GM19463 (cell line): ENCODE measurements around the gene ELF5.
A peak's percentile ranks its signal among the peaks of the same experiment; 100 is the strongest.

Source experiments
- ATAC-seq: cut with Tn5 transposase; IDR thresholded peaks from one replicate; pipeline ENCODE4 v1.9.1; 2021; ENCODE audit warnings: mild to moderate bottlenecking, moderate library complexity; ENCODE audit not compliant: unreplicated experiment

ELF5 gene

DNA sequence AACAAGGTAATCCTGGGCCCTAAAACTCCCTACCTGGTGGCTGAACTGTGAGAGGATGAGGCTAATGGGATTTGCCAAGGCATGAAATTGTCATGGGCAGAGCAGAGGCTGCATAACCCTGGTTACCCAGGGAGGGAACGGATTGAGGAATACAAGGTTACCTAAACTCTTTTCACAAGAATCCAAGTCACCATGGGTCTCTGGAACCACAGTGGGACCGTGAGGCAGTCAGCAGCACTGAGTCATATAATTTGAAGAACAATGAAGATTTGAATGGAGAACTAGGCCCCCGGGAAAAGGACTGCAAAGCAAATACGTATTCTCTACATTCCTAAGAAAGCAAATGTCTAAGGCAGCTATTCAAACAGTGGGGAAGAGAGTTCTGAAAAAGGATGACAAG, 55.1 kb downstream of the ELF5 start:
- no peak for ATAC-seq

DNA sequence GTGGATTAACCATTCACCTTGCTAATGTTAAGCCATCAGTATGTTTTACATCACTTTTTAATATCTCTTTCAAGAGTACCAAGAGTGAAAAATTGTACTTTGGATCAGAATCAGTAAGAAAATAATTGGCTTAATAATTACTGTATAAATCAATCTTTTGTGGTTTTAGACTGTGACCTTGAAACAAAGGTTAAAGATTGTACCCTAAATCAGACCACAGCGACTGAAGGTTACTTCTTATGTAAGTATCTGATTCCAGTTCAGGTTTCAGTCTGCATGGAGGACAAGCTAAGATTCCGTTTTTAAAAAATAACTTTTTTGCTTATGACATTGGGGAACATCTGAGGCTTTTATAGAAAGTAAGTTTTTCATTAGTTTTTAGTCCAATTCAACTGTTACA, 56.0 kb downstream of the ELF5 start:
- ATAC-seq = no peak

DNA sequence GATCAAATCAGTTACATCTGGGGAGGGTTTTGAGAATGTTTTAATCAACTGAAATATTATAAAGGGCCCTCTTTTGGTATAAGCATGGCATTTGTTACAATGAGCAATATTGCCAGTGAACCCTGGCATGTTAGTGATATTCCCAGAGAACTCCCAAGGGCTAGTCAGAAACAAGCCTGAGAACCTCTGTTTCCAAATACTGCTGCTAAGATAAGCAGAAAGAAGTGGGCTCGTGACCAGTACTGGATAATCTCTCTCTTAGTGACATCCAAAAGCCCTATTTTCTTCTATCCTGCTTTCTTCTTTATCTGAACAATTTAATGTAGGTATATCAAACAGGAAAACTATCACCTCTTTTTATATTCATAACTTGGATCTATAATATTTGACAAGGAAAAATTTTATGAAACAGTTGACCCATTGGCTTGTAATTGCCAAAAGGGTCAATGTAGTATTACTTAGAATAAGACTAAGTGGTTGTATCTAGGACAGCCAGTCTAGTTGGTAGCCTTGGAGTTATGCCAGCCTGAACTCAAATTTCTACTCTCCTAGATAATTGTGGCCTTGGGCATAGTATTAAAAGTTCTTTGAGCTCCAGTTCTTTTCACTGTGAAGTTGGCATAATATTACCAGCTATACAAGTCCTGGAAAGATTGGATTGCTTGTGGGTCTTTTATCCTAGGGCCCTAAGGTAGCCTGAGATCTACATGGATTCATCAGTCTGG, 59.1 kb downstream of the ELF5 start:
- ATAC-seq = no peak

DNA sequence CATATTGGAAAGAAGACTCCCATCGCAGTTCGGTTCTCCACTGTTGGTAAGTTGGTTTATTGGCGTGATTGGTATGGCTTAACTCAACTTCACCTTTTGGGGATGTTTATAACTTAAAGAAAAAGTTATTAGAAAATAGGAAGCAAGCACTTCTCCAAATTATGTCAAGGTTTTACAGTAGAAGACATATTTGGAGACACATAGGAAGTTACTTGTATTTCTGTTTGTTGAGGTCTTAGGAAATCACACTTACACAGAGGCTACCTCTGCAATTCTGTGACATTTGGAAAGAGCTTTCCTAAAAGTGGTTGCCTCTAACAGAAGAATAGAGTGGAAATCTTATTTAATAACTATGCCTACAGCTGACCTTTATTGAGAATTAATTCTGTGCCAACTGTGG, 62.5 kb downstream of the ELF5 start:
- no peak for ATAC-seq

DNA sequence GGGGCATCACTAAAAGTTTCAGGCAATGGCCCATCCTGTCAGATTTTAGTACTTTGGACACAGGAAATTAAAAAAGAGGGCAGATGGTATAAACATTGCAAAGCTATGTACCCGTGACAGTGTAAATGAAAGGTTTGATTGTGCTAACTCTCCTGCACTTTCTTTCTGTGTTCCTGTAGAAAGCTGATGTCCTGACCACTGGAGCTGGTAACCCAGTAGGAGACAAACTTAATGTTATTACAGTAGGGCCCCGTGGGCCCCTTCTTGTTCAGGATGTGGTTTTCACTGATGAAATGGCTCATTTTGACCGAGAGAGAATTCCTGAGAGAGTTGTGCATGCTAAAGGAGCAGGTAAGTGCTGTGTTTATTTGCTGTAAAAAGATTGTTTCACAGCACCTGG, 64.6 kb downstream of the ELF5 start:
- no peak for ATAC-seq

DNA sequence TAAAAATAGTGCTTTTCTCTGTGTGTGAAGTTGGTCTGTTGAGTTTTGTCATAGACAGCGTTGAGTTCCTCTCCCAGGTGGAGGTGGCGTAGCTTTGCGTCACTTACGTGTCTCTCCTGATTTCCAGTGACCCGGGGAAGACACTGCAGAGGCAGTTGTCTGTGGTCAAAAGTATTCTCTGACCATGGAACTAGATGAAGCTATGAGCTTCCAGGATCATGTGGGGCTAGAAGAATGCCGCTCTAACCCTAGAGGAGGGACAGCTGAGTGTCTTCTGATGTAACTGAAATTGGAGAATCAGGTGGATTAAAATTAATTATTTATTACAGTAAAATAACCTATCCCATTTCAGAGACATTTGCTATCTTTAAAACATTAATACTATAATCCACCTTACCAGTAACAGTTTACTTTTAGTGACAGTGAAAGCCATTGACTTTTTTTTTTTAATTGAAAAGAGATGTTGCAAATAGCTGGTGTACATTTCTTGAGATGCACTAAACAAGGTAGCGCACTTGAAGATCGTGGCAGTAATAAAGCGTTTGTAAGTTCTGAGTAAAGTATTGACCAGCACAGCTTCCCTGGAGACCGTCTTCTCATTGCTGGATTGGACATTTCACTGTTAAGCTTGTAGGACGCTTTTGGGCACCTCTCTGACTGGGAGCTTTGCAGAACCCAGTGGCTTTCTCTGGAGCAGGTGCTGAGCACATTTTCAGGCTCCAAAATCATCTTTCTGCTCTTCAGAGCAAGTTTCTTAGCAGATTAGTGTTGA, 65.2 kb downstream of the ELF5 start:
- no peak for ATAC-seq

DNA sequence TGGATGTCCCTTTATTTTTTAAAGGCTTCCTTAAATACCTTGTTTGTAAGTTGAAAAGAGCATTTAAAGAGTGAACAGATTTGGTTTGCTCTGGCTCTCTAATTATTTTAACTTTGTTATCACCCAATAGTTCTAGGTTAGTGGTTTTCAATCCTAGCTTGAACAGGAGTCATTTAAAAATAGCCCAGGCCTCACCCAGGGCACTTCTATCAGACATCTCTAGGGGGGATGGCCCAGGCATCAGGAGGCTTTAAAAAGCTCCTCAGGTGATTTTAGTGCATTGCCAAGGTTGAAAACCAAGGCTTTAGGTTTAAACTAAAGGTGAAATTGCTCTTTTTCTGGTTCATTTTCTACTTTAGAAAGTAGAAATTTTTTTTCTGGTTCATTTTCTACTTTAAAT, 66.5 kb downstream of the ELF5 start:
- no peak for ATAC-seq

DNA sequence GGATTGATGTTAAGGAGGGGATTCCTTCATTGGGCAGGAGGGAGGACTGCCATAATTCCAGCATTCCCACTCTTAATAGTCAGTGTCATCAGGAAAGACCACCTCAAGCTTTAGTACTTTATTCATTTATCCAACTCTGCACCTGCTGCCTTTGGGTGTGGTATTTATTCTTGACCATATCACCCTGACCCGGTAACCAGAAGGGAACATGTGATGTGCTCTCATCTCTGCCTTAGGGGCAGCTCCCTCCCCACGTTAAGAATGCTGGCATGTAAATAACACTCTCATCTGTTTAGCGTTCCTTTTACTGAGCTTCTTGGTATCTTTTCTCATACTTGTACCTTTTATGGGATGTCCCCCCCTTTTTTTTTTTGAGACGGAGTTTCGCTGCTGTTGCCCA, 67.2 kb downstream of the ELF5 start:
- ATAC-seq = no peak

DNA sequence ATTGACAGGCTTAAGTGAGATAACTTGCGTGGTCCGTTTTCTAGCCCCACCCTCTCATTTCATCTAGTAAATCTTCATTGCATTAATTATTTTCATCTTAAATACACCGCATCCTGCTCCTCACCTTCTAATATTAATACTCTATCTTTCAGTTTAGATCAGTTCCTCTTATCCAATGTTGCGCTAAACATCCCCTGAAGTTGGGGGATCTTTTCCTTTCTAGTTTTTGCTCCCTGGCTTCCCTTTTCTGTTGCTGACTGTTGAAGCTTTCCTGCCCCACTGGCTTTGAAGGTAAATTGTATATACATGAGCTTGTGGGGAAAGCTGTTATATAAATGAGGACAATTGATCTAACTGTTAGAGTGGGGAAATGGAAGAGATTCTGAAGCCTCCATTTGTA, 67.6 kb downstream of the ELF5 start:
- no peak for ATAC-seq

DNA sequence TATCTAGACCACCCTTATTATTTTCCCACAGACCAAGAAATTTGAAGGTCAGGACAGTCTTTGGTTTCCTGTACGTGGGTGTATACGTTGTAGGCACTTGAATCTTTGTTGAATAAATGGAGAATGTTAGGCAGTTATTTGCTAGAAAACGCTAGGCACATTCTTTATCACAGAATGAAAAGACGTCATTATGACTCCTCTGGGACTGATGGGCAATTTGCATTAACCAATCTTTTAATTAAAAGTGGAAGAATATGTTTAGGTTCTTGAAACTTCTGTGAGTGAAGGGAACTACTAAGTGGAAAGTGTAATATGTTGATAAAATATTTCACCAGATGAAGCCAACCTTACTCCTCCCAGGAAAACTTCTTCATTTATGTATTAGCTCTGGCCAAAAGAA, 69.2 kb downstream of the ELF5 start:
- ATAC-seq = no peak

DNA sequence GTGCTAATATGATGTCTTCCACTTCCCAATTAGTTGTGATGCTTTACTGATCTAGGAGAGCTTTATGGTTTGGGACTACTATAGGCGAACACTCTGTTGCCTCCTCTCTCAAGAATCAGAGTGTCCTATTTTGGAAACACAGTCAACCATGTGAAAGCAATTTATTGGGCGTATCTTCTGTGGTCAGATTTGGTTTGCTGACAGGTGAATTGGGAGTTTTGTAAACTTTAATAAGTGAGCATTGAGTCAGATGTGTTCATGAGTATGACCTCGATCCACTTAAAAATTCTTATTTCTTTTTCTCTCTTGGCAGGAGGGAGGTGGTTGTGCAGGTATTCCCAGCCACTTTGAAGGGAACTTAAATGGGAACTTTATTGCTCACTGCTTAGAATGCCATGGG, 70.5 kb downstream of the ELF5 start:
- ATAC-seq = no peak

DNA sequence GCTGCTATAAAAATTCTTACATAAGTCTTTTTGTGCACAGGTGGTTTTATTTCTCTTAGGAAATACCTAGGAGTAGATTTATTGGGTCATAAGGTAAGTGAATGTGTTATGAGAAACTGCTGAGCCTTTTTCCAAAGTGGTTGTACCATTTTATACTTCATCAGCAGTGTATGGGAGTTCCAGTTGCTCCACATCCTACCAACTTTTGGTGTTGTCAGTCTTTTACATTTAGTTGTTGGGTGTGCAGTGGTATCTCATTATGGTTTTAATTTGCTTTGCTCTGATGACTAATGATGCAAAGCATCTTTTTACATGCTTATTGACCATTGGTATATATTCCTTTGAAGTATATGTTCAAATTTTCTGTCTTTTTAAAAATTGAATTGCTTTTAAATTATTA, 71.8 kb downstream of the ELF5 start:
- no peak for ATAC-seq

DNA sequence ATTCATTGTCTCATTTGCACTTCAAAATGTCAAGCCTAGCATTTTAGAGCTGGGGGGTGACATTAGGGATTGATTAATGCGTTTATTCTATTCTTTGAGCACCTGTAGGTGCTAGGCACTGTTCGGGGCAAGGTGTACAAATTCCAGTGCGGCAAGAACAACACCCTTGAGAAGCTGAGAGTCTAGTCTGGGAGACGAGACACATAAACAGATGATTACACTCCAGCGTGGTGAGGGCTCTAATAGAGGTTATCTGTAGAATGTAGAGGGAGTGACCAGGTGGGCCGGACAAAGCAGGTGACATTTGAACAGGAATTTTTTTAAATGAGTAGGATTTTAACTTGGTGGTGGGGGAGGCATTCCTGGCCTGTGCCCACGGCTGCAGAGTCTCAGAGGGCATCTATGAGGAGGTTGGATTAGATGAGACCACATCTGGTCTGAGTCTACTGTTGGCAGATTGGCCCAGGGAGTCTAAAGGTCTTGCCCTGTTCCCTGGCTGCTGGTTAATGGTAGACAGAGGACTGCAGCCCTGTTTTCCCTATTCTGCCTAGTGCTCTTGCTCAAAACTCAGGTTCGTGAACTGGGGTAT, 73.9 kb downstream of the ELF5 start:
- no peak for ATAC-seq

DNA sequence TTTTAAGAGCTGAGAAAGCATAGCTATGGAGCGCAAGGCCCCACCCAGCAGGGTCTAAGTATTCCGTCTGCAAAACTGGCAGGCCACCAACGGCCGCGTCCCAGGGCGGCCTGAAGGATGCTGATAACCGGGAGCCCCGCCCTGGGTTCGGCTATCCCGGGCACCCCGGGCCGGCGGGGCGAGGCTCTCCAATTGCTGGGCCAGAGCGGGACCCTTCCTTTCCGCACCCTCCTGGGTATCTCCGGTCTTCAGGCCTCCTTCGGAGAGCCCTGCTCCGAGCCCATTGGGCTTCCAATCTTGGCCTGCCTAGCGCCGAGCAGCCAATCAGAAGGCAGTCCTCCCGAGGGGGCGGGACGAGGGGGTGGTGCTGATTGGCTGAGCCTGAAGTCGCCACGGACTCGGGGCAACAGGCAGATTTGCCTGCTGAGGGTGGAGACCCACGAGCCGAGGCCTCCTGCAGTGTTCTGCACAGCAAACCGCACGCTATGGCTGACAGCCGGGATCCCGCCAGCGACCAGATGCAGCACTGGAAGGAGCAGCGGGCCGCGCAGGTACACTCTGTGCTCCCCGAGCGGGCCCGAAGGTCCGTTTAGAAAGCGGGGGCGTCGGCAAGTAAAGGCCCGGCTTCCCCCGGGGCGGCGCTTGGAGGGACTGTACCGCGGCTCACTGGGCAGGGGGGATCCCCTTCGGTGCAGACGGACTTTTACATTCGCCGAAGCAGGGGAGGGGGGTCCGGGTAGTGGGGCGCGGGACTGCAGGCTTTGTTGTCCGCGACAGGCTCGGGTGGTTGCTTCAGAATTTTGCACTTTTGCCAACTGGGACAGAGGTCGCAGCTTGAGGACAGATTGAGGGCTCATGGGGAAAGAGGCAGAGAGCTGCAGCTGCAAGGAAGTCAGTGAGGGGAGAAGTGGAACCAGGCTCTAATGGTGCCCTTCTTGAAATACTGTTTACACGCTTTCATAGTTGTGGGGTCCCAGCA, 74.8 kb downstream of the ELF5 start, which contains the start of gene CAT:
TSS of gene CAT (plus strand) at position 406 of the 979 bp plus-strand sequence. CDS start at position 486, 80 bp downstream.
- peak; percentile 97 for ATAC-seq

DNA sequence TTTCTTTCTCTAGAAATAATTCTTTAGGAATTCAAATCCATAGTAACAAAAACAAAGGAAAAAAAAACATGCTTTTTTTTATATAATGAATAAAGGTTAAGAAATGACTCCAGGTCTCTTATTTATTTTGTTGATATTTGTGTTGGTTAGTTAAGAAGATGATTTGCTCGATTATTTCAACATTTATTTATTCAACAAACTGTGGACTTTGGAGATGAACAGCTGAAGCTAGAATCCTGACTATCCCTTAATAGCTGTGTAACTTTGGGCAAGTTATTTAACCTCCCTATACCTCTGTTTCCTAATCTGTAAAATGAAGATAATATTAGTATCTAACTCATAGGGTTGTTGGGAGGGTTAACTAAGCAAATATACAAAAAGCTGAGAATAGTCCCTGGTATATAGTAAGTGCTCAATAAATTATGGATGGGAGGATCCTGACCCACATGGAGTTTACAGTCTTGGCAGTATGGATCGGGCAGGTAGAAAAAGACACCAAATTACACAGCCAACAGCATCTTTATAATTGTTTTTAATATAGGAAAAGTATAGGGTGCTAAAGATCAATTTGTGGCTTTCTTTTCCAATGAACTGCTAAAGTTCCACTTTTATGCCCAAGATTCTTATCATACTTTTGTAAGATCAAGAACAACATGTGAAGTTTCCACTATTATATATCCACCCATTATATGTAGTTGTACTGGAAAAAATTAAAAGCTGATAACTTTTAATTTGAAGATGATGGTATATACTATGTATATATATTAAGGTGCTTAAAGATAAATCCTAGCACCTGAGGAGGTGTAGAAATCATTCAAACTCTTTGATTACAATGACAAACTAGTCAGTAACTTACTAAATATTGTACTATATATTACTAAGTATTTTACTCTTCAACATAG, 76.1 kb downstream of the ELF5 start:
- no peak for ATAC-seq

DNA sequence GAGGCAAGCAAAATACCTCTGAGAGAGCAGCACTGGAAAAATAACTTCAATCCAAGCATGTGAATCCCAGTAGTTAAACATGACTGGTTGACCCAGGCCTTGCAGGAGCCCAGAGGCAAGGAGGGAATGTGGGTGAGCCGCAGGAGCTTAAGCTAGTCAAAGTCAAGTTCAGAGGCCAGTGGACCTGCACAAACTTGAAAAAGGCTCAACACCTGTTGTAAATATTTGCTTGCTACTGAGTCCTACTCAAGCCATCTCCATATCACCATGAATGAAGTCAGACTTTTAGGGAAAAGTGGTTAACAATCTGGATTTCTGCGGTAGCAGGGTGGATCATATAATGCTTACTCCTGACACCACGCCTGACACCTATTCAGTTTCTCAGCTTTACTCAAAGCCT, 79.7 kb downstream of the ELF5 start:
- no peak for ATAC-seq

DNA sequence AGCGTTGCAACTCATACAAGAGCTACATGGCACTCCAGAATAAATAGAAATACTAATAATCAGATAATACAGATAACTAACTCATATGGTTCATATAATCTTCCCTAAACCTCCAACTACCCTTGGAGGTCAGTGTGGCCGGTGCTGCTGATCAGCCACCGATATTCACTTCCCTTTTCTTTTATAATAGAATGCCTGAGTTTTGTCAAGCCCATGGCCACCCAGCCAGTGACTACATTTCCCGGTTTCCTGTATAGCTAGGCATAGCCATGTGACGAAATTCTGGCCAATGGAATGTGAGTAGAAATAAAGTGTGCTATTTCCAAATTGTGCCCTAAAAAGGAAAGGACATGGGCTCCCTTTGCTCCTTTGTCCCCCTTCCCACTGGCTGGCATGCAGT, 80.8 kb downstream of the ELF5 start:
- ATAC-seq = no peak

DNA sequence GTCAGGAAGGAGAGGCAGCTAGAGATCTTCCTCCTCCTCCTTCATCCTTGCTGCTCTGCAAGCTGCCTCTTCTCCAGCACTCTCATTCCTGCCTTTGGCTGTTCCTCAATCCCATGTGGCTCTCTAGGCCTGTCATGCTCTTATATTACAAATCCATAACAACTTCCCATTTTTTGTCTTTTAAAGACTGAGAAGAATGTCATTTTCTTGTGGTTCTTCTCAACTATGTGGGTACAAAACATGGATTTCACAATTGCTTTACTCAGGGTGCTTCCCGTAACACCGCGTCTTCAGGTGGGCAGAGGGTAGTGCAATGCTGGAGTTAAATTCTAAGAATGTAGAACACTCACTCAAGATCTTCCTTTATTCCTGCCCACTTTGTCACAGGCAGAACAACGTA, 81.6 kb downstream of the ELF5 start:
- ATAC-seq = no peak
